HG03469 (cell line): Measurements from ENCODE around the gene MACROD1.

Source experiments
- ATAC-seq: cut with Tn5 transposase; IDR thresholded peaks from one replicate; pipeline ENCODE4 v1.9.1; 2021; ENCODE audit warnings: mild to moderate bottlenecking, moderate library complexity, moderate number of reproducible peaks; ENCODE audit not compliant: unreplicated experiment

MACROD1 gene

GRCh38 chr11:64094463-64095260, 71.3 kb downstream of the MACROD1 start:
- no peak for ATAC-seq

- ATAC-seq: no peak
These were observed 72.5 kb downstream of the MACROD1 start for GRCh38 chr11:64093233-64094039.

DNA sequence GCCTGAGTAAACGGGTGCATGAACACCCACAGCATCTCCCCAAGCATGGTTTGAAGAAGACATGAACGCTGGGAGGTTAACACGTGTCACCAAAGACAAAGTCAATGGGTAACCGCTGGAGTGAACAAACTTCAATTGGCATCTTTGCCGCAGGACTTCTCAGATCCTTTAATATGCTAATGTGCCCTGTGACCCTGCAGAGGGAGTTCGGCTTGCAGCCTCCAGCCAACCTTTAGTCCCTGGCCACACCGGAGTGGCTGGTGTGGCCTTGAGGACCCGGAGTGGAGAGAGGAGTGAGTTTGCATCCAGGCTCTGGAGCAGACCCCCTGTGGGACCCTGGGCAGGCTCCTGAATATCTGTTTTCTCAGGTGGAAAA, 73.2 kb downstream of the MACROD1 start:
- ATAC-seq: no peak

- ATAC-seq: no peak
These were observed 73.7 kb downstream of the MACROD1 start for GRCh38 chr11:64092111-64092760.

- no peak for ATAC-seq
These were observed 75.0 kb downstream of the MACROD1 start for GRCh38 chr11:64090806-64091516.

DNA sequence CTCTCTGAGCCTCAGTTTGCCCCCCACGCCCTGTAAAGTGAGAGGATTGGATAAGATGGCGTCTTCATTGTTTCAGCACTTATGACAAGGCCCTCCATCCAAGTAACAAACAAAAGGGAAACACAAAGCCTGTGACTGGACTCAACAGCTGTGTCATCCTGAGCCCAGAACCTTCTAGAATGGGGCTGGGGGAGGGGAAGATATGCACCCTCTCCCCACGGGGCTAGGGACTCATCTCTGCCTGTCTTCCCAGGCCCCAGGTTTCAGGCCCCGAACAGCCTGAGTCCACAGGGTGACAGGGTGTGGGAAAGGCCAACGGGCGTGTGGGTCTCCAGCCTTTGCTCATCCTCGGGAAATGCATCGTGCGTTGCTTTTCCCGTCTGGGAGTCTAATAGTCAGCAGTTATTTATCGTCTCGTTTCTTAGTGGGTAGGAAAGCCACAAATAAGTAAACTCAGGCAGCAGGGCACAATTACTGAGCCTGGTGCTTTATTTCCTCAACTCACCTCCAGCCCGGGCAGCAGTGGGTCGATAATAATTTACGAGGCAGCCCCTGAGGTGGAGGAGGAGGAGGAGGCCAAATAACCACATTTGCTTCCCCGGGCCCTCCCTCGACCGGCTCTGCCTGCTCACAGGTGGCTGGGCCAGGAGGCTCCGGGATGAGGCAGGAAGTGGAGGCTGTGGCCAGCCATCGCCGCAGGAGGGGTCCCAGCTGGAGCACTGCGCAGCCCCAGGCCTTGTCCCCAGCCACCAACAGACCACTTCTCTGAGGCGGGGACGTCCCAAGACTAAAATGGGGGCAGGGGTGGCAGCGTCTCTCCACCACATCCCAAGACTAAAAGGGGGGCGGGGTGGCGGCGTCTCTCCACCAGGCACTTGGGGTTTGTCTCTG, 75.8 kb downstream of the MACROD1 start:
- no peak for ATAC-seq

DNA sequence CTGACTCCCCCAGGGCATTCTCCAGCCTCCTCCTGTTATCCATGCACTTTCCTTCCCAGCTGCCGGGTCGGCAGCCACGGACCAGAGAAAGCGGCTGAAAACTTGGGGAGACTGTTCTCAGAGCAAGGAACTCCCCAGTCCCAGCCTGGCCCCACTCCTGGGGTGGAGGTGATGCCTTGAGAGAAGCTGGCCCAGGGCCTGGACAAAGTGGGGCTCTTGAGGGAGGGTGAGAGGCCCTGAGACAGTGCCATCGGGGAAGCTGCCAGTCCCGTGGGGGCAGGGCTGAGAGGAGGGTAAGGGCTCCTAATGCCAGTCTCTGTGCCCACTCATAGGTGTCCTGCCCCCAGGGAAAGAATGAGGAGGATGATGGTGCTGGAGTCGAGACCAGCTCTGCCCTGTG, 76.4 kb downstream of the MACROD1 start:
- ATAC-seq: no peak

DNA sequence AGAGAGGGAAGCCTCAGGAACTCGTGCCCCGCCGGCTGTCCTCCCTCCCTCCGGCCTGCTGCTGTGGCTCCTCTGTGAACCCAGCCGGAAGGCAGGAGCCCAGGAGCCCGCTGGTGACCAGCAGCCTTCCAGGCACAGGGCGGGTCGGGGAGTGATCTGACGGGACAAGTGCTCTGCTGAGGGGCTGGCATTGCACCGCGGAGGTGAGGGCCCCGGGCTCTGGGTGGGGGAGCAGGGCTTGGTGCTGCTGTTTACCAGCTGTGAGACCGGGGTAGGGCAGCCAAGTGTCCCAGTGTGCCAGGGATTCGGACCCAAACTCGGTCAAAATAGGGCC, 76.9 kb downstream of the MACROD1 start:
- no peak for ATAC-seq

DNA sequence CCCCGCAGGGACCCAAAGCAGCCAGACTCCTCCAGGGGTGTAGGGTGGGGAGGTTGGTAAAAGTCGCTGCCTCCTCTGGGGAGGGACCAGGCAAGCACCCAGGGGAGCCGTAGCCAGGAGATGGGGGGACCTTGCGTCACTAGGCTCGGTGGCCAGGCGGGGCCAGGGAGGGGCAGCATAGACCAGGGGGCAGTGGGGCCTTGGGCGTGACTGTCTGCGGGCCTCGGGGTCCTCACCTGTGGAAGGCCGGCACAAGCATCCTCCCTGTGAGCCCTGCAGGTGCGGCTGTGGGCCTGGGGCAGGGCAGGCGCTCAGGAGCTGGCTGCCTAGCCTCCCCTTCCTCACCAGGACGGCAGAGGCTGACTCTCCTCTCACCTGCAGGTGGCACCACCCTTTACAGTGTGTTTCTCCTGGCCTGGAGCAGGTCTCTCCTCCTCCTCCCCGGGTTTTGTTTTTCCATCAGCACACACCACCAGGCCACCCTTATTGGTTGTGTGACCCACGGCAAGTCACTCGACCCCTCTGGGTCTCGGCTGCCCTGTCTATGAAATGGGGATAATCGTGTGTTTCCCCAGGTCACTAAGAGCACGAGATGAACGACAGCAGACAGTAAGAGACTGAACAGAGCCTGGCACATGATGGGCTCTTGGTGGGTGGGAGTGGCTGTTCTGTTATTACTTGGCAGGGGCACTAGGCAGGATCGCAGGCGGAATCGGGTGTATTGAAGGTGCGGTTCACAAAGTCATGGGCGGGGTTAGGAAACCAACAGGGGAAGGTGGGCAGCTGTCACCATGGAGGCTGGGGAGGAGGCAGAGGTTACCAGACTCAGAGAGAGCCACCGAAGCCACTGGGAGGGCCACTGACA, 77.5 kb downstream of the MACROD1 start:
- no peak for ATAC-seq

DNA sequence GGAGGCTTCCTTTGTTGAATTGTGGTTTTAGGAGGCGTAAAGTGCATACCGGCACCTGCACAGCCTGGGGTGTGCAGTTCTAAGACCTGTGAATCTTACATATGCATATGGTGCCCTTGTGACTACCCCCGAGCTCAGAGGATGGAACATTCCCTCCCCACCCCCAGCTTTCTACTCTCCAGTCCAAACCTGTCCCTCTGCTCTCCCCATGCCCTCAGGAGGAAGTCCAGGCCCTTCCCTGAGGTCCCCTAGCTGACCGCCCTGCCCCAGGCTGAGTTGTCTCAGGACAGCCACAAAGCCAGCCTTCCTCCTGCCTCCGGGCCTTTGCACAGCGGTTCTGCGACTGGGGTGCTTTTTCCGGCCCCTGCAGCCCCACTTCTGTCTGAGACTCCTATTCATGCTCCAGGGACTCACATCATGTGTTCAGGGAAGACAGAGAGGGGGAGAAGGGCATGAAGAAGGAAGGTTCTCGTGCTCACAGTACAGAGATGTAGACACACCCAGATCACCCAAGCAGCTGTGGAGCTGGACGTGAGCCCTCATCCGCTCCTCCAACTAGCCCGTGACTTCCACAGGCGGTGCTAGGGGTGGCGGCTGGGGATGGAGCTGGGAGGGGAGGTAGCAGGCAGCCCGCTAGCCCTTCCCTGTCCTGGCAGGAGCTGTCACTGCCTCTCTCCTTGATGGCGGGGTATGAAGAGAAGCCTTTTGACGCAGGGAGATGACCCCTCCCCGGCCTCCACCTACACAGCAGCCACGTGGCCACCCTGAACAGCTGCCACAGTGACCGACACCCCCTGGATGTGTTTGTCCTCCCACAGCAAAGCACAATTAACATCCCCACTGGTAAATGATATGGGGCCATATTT, 79.4 kb downstream of the MACROD1 start:
- ATAC-seq: no peak

DNA sequence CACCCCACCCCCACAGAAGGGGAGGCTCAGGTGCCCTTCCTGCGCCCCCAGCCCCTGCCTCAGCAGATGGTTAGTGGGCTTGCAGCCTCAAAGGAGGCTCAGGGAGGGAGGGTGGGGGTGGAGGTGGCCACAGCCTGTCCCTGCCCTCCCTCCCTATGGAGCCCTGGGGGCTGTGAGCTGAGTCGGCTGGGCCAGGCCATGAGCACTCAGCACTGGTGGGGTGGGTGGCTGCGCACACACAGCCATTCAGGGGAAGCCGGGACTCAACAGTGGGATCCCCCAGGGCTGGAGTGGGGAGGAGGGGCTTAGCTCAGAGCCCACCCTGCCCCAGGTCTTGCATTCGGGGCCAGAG, 80.0 kb downstream of the MACROD1 start:
- no peak for ATAC-seq

DNA sequence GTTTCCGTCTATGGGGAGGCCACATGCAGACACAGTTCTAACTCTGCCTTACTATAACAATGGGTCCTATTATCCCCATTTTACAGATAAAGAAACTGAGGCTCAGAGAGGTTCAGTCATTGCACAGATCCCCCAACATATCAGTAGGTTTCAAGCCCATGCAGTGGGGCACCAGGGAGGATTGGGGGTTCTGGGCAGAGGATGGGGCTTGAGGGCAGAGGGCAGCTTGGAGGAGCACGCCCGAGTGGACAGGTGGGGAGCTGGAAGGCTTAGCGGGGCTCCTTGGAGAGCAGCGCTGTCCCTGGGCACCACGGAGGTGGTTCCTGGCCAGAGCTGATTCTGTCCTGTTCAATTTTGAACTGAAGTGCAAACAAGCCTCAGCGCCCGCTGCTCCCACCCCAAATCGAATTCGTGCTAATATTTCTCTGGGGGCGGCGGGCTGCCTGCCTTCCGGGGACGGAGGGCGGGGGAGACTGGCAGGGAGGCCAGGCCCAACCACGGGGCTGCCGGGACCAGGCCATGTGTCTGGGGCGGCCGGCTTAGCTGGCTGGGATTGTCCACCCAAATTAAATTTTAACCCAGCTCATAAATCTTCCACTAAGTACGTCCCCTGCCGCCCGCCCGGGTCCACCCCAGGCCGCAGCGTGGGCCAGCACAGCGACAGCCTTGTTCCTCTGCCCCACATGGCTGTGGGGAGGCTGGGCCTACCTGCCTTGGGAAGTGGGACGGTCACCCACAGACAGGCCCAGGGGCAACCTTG, 80.8 kb downstream of the MACROD1 start:
- no peak for ATAC-seq

DNA sequence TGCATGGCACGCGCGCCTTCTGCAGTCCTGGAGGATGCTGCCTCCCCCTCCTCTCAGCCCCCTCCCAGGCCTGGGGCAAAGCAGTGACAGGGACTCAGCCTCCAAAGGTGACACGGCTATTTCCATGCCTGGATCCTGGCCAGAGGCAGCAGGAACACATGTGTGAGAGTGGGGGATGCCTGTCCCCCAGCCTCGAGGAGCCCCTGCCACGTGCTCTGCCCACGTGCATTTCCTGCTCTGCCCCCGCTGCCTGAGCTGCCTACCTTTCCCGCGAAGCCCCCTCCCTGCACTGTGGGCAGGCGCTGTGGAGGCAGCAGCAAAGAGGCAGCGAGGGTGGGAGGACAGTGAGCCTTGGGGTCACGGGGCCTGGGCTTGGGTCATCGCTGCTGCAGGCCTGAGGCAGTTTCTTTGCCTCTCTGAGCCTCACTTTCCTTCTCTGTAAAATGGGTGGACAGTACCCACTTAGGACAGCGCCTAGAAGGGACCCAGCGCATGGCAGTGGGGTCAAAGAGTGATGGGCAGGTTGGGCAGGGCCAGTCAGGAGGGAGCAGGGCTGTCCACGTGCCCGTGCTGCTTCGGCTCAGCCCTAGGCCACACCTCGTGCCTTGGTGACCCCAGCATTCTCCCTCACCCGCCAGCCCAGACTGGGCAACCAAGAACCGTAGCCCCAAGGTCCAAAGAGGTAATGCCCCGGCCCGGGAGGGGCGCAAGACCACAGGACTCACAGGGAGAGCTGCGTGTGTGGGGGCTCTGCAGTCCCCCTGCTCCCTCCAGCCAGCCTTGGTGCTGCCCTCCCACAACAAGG, 81.6 kb downstream of the MACROD1 start:
- no peak for ATAC-seq

- no peak for ATAC-seq
These were observed 82.4 kb downstream of the MACROD1 start for GRCh38 chr11:64083398-64084080.

DNA sequence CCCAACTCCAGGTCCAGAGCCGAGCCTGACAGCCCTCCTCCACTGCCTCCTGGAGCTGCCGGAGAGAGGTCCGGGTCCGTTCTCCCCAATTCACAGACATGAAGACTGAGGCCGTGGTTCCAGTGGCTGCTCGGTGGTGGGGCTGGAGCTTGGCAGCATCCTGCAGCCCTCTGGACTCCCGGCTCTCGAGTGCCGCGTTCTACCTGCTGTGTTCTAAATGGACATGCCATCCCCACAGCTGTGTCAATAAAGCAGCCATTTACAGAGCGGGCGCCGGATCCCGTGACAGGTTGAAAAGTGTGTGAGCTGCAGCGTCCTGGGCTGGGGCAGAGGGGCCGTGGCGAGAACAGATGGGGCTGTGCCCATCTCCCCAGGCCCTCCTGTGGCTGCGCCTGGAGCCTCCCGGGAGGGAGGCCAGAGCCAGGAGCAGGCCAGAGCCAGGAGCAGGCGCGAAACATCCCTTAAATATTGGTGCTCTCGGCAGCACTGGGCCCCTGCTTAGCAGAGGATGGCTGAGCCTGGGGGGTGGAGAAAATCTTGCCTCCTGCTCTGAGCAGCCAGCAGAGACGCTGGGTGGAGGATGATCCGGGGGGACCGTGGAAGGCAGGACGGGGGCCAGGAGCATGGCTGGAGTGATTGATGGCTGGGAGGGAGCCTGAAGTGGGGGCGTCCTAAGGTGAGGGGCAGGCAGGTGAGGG, 84.0 kb downstream of the MACROD1 start:
- no peak for ATAC-seq

DNA sequence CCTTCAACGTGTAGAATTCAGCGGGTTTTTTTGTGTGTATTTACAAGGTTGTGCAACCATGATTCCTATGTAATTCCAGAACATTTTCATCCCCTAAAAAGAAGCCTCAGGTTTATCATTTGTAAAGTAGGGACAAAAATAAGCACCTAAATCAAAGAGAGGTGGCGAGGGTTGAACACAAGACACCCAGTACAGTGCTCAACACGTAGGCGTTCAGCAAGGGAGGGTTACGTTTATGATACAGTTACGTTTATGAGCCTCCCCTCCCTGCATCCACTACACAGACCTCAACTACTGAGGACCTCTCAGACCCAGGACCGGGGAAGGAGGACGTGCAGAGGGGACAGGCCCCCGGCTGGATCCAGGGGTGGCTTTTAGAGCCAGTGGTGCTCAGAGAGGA, 85.5 kb downstream of the MACROD1 start:
- ATAC-seq: no peak
